Measurements from ENCODE around the gene APCDD1. TPM values are rescaled to one million over a fixed set of nuclear protein-coding genes. Genes with fewer than 3 reads are reported as not detected.

APCDD1 gene
- total RNA-seq, 4 donors from 2014 or later, result 4.6 to 13.0 (median 7.5) TPM

GRCh38 chr18:10530002-10530401, 75.6 kb downstream of the APCDD1 start:
- no peaks in the 10 kb centered on the region for H3K9me3 ChIP-seq
- in situ Hi-C loops (cut with MboI; ENCODE audit: low sequenced_read_pairs in 4 of 4) (loop anchor here in 1 of 4 donors (25.0 kb wide), 1 partner anchor 718 kb away; no protein-coding TSS in a partner anchor), intact Hi-C loops (cut with DNase I; ENCODE audit: low total_unique reads) (loop anchor here (10.0 kb wide), 1 partner anchor 1325 kb away; the partner anchor contains the start of gene CHMP1B)
- no peaks in the 10 kb centered on the region for H3K27me3 ChIP-seq
- H3K36me3 ChIP-seq, result no peaks in the 10 kb centered on the region
- DNase-seq, result no peak
- H3K4me3 ChIP-seq, result no peak overlapping the region
- peaks cover 19 to 27% of the 10 kb centered on the region in 2 donors for H3K4me1 ChIP-seq
- H3K27ac ChIP-seq, result peak overlapping the region in 1 of 4 donors; percentile 56
- TF ChIP-seq CTCF (IDR thresholded peaks at IDR 0.05 in 4 of 5, conservative IDR thresholded peaks at IDR 0.05 in 1 of 5) (no peak), POLR2A (IDR thresholded peaks at IDR 0.05) (no peak)
- no peak for ATAC-seq

- intact Hi-C loops (cut with DNase I; ENCODE audit: low total_unique reads), result loop anchor here (10.0 kb wide), 1 partner anchor 1324 kb away; the partner anchor contains the start of gene CHMP1B
- ATAC-seq, result peak in 1 of 2 donors; percentile 55
- no peak for DNase-seq
- H3K4me1 ChIP-seq, result peaks cover 19 to 22% of the 10 kb centered on the region in 2 donors
- TF ChIP-seq POLR2A (IDR thresholded peaks at IDR 0.05) (no peak), CTCF (IDR thresholded peaks at IDR 0.05 in 4 of 5, conservative IDR thresholded peaks at IDR 0.05 in 1 of 5) (no peak)
- no peaks in the 10 kb centered on the region for H3K9me3 ChIP-seq
- peak overlapping the region in 2 of 4 donors; percentile 10 to 56 for H3K27ac ChIP-seq
- no peaks in the 10 kb centered on the region for H3K36me3 ChIP-seq
- no peaks in the 10 kb centered on the region for H3K27me3 ChIP-seq
- no peak overlapping the region for H3K4me3 ChIP-seq
- in situ Hi-C loops (cut with MboI; ENCODE audit: low sequenced_read_pairs in 4 of 4), result loop anchor here in 1 of 4 donors (25.0 kb wide), 1 partner anchor 719 kb away; no protein-coding TSS in a partner anchor
Measured at GRCh38 chr18:10530852-10531251, 76.4 kb downstream of the APCDD1 start.

- no peak overlapping the region for H3K27ac ChIP-seq
- intact Hi-C loops (cut with DNase I; ENCODE audit: low total_unique reads), result loop anchor here (10.0 kb wide), 1 partner anchor 1322 kb away; the partner anchor contains the start of gene CHMP1B
- TF ChIP-seq CTCF (IDR thresholded peaks at IDR 0.05 in 4 of 5, conservative IDR thresholded peaks at IDR 0.05 in 1 of 5) (no peak), POLR2A (IDR thresholded peaks at IDR 0.05) (no peak)
- no peak overlapping the region for H3K4me3 ChIP-seq
- ATAC-seq, result no peak
- H3K36me3 ChIP-seq, result no peaks in the 10 kb centered on the region
- H3K9me3 ChIP-seq, result no peaks in the 10 kb centered on the region
- peaks cover 8 to 14% of the 10 kb centered on the region in 2 donors for H3K4me1 ChIP-seq
- no peaks in the 10 kb centered on the region for H3K27me3 ChIP-seq
- no peak for DNase-seq
- in situ Hi-C loops (cut with MboI; ENCODE audit: low sequenced_read_pairs in 4 of 4), result loop anchor here in 1 of 4 donors (25.0 kb wide), 1 partner anchor 721 kb away; no protein-coding TSS in a partner anchor
Measured at GRCh38 chr18:10533111-10533510, 78.7 kb downstream of the APCDD1 start.

GRCh38 chr18:10536280-10536679, 81.8 kb downstream of the APCDD1 start:
- no peak overlapping the region for H3K27ac ChIP-seq

More at GRCh38 chr18:10536280-10536679, 81.8 kb downstream of the APCDD1 start:
- Histone ChIP-seq H3K9me3 (no peaks in the 10 kb centered on the region), H3K27me3 (no peaks in the 10 kb centered on the region), H3K4me3 (no peak overlapping the region), H3K36me3 (peaks cover 6 to 27% of the 10 kb centered on the region in 2 donors), H3K4me1 (peaks cover under 1 to 3% of the 10 kb centered on the region in 2 donors)
- DNase-seq (no peak), ATAC-seq (no peak)
- in situ Hi-C loops (cut with MboI; ENCODE audit: low sequenced_read_pairs in 4 of 4), result loop anchor here in 1 of 4 donors (25.0 kb wide), 1 partner anchor 724 kb away; no protein-coding TSS in a partner anchor
- intact Hi-C loops (cut with DNase I; ENCODE audit: low total_unique reads), result loop anchor here (10.0 kb wide), 1 partner anchor 1319 kb away; the partner anchor contains the start of gene CHMP1B
- TF ChIP-seq CTCF (IDR thresholded peaks at IDR 0.05 in 4 of 5, conservative IDR thresholded peaks at IDR 0.05 in 1 of 5), result no peak
